HG02970 (cell line): Measurements from ENCODE around the gene C1orf159.
"Not testable (repeated sequence)": the region's sequence is repeated elsewhere in the genome, so short reads cannot be mapped to it uniquely, and the experiment has no call there.

Experiments
- ATAC-seq: cut with Tn5 transposase; IDR thresholded peaks from one replicate; pipeline ENCODE4 v1.9.1; 2021; ENCODE audit warnings: mild to moderate bottlenecking, moderate library complexity, moderate number of reproducible peaks; ENCODE audit not compliant: unreplicated experiment, low FRiP score

C1orf159 gene

DNA sequence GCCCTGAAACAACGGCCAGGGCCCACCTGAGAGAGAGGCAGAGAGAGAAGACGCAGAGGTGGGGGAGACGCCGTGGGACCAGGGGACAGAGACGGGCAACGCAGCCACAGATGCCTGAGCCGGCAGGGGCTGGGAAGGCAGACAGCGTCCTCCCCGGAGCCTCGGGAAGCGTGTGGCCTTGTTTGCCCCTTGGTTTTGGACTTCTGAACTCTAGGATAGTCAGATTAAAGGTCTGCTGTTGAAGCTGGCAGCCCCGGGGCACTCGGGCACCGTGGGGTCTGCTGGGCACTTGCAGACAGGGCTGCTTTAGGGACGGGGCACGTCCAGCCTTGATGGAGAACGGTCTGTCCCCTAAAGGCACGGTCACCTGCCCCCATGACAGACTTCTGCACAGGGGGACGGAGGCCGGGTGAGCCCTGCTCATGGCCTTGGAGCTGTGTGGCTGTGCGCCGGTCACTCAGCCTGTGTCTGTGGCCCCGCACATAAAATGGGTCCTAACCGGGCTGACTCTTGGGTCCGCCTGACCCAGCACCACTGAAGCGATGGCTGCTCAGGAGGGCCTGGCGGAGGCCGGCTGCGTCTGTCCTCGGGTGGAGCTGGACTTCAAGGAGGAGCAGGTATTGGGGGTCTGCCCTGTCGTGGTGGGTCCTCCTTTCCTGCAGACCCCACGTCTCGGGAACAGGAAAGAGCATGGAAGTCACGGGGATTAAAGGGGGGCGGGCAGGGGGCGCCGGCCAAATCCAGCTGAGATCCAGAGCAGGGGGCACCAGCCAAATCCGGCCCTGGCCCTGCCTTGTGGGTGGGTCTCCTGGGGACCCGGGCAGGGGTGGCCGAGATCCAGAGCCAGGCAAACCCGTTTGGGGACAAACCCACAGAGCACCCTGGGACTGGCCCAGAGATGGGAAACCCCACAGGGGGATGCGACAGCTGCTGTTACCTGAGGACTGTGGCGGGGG is 32.2 kb downstream of the C1orf159 start:
- no peak for ATAC-seq

DNA sequence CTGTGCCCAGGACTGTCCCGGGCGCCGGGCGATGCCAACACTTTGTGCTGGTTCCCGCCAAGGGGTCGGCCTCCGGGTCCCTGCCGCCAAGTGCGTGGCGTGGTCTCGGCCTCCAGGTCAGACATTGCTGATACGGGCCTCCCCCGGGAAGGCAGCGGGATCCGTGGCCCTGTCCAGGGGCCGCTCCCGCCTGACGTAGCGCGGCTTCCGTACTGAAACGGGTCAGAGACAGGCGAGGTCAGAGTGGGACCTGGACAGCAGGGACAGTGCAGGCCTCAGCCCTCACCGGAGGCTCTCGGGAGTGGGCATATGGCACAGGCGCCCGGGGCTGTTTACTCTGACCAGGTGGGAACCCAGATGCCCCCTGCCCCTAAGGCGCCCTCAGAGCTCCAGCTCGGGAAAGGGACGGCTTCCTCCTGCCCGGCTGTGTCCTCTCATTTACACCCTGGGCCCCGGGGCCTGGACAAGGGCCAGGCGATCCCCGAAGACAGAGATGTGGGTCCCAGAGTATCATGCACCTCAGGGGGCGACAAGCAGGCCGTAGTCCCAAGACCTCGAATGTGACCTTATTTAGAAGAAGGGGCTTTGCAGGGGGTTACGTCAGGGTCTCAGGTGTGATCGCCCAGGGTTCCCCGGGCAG is 33.0 kb downstream of the C1orf159 start:
- no peak for ATAC-seq

DNA sequence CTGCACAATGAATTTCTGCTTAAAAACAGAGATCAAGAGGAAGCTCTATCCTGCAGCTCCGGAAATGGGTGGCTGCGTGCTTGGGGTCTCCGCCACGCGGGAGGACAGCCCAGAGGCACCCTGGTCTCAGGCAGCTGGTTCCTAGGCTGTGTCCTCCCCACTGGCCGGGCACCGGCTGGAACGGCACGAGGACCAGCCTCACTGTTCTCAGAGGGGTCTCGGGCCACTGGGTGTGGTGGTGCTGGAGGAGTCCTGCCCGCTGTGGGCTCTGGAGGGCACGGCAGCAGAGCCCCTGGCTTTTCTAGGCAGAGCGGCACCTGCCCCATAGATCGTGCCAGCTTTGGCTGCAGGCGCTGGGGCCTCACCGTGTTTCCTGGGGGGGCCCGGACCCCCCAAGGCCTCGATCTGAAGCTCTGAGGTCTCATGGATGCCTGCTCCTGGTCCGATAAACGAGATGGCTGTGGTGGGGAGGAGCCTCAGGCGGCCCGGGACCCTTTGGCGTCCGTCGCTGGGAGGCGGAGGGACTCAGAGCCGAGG is 33.6 kb downstream of the C1orf159 start:
- no peak for ATAC-seq

DNA sequence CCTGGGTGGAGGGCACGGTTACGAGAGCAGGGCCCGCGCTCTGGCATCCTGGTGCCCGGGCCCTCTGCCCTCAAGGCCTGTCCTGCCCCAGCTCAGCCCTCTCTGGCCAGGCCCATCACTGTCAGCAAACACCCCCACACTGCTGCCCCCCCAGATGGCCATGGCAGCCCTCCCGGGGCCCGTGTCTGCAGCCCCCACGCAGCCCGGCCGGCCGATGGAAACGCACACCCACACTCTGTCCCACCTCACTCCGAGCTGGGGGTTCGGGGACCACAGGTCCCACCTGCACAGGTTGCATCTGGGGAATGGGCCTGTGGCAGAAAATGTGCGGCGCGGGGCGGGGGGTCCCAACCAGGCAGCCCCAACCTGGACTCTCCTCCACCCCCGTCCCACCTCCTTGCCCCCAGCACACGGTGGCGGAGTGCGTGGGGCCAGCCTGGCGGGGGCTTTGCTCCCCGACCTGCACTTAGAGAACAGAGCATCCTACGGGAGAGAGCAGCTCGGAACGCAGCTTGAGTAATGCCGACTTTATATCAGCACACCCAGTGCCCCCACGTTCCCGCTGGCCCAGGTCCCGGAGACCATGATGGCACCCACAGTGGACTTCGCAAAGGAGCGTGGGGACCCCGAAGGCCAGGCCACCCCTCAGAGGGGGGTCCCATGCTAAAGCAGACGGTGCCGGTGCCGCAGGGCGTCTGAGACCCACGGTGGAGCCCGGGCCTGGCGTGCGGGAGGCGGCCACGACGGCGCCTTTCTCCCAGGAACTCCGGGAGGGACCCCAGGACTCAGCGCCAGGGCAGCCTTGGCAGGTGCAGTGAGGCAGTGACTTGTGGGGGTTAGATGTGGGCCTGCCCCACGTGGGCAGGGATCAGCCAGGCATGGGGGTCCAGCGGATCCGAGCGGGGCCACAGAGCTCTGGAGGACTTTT is 34.3 kb downstream of the C1orf159 start:
- no peak for ATAC-seq

DNA sequence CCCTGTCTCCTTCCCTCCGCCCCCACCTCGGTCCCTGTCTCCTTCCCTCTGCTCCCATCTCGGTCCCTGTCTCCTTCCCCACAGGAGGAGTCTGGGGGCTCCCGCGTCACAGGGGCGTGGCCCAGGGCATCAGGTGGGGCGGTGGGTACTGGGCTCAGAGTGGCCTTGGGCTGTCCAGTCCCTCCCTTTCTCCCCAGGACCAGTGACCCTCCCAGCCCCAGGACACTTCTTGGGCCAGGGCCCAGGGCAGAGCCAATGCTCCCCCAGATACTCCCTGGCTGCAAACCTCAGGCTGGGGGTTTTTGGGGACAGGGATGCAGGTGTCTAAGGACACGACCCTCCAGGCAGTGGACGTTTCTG is 35.0 kb downstream of the C1orf159 start:
- ATAC-seq, result no peak

DNA sequence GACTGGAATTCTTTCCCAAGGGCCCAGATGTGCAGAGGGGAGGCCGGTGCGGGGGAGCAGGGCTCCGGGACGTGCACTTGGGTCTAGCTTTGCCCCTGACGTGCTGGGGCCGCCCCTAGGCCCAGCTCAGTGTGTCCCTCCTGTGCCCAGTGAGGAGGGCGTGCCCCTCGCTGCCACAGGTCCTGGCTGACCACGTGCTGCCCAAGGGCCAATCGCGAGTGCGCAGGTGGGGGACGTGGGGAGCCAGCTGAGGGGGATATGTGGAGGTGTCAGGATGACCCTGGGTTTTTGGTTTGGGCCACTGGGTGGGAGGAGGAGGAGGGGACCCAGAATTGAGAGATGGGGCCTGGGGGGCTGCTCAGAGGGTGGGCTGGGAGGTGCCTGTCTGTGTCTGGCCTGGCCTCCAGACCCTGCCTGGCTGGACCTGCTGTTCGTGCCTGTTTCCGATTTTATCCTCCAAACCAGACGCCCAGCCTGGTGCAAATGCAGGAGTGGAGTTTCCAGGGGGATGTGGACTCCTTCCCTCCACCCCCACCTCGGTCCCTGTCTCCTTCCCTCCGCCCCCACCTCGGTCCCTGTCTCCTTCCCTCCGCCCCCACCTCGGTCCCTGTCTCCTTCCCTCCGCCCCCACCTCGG is 35.6 kb downstream of the C1orf159 start:
- no peak for ATAC-seq

DNA sequence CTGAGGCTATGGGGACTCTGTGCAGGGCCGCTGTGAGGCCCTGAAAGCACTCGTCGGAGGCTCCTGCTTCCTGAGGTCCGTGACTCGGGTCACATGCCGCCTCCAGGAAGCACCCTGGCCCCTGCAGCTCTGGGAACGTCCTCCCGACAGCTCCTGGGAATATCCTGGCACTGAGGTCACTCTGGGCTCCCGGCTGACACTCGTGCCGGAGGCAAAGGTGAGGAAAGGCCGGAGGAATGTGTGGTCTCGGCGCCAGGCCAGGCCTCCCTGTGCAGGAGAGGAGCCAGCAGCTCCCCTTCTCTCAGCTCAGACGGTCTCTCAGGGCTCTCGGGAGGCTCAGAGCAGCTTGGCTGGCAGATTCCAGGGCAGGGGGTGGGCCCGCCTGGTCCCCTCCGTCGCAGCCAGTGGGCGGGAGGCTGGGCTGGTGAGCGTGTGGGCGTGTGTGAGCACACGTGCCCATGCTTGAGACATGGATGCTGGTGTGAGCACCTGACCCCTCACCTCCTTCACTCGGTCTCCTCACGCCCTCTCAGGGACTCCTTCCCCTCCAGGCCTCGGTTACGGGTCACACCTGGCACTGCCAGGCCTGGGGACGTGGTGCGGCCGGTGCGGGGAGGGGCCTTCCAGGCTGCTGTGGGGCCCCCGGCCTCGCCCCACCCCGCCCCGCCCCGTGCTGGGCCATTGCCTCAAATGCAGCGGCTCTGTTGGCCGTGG is 36.3 kb downstream of the C1orf159 start:
- no peak for ATAC-seq

DNA sequence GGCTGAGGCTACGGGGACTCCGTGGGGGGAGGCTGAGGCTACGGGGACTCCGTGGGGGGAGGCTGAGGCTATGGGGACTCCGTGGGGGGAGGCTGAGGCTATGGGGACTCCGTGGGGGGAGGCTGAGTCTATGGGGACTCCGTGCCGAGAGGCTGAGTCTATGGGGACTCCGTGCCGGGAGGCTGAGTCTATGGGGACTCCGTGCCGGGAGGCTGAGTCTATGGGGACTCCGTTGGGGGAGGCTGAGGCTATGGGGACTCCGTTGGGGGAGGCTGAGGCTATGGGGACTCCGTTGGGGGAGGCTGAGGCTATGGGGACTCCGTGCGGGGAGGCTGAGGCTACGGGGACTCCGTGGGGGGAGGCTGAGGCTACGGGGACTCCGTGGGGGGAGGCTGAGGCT is 38.5 kb downstream of the C1orf159 start:
- ATAC-seq, result not testable (repeated sequence)

DNA sequence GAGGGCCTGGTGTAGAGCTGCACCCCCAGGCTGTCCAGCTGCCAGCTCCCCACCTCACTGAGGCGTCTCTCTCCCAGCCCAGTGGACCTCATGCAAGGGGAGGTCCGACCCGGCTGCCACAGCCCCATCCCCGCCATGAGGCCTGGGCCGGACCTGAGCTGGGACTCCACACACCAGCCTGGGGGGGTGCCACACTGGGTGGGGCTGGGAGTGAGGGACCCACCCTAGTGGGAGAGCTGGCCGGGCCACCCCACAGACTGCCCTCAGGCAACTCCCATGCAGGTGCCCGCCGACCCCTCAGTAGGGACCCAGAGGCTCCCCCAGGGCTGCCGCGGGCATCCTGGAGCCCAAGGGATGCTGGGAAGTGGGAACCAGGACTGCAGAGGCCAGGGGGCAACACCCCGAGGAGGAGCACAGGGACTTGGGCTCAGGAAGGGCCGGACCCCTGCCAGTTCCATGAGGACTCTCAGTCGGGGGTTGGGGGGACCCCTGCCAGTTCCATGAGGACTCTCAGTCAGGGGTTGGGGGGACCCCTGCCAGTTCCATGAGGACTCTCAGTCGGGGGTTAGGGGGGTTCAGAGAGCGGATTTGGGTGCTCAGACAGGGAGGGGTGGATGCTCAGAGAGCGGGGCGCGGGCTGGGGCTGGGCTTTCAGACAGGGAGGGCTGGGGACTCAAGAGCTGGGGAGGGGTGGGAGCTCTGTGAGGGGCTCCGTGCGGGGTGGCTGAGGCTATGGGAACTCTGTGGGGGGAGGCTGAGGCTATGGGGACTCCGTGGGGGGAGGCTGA is 40.5 kb downstream of the C1orf159 start:
- no peak for ATAC-seq

DNA sequence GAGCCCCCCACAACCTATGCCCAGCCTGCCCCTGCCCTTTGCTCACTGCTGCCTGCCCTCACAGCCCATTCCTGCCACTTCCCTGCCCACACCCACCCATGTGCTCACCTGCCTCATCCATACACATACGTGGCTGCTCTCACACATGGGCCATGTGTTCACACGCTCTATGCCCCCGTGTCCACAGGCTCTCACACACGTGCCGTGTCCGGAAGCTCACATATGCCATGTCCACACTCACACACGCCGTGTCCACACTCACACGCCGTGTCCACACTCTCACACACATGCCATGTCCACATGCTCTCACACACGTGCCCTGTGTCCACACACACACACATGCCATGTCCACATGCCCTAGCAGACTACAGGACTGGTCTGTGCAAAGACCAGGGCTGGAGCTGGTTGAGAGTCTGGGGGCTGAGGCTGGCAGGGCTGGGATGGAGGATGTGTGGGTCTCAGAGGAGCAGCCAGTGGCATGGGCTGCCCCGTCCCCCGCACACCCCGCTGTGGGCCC is 41.2 kb downstream of the C1orf159 start:
- no peak for ATAC-seq

DNA sequence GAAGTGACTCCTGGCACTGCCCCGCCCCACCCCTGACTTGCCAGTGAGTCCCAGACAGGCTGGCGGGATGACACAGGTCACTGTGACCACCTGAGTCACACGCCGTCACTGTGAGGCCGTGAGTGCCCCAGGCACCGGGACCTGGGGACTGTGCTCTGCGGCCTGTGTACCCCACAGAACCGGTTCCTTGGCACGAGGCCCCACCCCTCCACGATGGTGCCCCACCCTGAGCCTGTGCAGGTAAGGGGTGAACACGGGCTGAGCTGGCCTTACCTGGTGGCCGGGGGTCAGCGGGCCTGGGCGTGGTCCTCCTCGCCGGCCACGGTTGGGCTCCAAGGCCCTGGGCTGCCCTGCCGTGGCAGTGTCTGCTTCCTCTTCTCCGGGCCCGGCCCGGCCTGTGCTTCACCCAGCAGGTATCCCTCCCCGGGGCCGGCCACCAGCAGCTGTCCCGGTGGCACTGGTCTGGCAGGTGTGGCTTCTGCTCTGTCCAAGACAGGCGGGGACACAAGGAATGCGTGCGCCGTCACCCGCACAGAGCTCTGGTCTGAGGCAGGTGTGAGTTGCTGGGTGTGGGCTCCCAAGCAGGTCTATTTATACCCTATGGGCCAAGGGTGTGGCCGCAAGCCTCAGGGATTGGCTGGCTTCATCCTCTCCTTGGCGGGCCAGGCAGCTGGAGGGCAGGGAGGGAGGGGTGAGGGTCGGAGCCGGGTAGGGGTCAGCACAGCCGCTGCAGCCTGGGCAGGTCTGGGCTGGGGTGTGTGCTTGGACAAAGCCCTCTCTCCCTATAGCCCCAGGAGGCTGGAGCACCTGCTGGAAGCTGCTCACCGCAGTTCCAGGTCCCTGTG is 41.9 kb downstream of the C1orf159 start, which contains the start of gene RNF223:
TSS of gene RNF223 (minus strand) at position 564 of the 845 bp plus-strand sequence. CDS start 1,740 bp downstream, outside the sequence.
- no peak for ATAC-seq

DNA sequence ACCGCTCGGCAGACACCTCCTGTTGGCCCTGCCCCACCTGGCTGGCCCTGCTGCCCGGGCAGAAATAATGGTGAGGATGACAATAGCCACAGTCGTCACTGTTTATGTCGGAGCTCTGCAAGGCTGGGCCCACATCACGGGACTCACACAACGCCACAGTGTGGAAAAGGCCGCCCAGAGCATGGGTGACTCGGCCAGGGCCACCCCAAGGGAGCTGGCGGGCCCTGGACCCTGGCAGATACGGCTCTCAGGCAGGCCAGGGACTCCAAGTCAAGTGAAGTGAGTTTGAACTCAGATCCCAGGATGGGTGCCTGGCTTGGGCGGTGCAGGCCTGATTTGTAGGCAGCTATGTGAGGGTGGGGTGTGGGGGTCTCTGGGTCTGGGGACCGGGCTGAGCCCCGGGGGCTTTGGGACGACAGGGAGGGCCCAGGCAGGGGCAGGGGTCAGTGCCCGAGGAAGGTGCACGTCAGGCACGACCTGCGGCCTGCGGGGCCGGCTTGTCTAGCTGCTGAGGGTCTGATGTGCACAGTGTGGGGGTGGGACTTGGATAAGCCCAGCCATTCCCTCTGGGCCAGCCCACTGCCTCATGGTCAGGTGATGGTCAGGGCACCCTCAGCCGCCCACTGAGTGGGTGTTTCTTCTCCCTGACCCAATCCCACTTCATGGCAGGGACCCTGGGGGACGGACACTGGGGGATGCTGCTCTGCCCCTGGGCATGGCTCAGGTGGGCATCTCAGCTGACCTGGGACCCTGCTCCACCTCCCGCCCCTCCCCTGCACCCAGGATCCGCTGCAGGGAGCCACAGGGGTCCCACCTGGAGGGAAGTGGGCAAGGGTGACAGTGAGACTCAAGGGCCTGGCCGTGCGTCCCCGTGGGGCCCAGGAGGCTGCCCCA is 42.8 kb downstream of the C1orf159 start:
- no peak for ATAC-seq

DNA sequence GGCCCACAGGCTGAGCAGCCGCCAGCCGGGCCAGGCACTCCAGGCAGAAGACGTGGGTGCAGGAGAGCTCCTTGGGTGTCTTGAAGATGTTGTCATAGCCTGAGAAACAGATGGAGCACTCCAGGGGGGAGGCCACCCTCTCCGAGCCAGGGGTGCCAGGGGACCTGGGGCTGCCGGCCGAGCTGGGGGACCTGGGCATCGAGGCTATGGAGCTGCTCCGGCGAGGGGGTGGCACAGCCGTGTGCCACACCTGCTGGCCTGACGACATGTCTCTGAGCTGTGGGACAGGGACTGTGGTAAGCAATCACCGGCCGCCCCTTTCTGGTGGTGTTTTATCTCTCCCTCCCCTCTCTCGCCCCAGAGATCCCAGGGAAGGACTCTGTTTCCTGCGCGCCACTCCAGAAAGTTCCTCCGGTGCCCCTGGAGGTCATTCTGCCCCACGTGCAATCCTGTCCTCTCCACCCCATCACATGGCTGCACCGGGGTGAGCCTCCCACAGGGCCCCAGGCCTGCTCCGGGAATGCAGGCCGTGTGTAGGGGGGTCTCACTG is 43.5 kb downstream of the C1orf159 start:
- no peak for ATAC-seq

DNA sequence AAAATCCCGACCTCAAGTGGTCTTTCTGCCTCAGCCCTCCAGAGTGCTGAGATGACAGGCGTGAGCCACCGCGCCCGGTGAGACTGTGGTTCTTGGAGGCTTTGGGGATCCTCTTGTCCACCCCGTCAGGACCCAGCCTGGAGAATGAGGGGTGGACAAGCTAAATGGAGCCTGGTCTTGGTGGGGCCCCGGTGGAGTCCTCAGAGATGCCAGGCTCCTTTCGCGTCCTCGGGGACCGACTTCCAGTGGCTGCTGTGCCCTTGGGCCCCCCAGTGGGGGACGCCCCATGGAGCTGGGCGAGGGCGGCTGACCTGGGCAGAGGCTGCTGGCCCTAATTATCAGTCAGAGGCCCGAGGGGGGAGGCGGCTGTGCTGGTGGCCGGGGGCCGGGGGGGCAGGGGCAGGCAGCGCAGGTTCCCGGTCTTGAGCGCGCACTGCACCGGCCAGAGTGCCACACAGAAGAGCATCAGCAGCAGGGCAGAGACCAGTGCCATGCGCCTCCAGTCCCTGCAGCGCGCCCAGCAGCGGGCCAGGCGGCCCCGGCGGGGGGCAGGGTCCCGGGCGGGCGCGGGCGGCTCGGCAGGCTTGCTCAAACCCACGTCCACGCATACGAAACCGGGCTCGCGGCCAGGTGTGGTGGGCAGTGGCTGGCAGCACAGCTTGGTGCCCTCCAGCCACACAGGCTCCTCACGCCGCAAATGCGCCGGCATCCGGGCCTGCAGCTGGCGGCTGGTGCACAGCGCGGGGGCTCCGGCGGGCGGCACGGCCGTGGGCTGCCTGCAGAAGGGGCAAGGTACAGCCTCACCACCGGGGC is 44.2 kb downstream of the C1orf159 start:
- ATAC-seq, result no peak
